Nephron progenitor cell (in vitro differentiated cells): ENCODE data around the gene VIPR2.

Source experiments
- DNase-seq: peaks from one replicate; pipeline ENCODE4 v3.0.0; 2021
- H3K27ac Mint-ChIP-seq: 2 replicates; pipeline ENCODE4 v1.8.0; 2021; ENCODE audit warnings: mild to moderate bottlenecking, moderate library complexity, mixed read lengths
- H3K27me3 Mint-ChIP-seq: 2 replicates; pipeline ENCODE4 v1.8.0; 2021; ENCODE audit warnings: mild to moderate bottlenecking, low read depth, mixed read lengths; ENCODE audit not compliant: poor library complexity
- H3K36me3 Mint-ChIP-seq: 2 replicates; pipeline ENCODE4 v1.8.0; 2021; ENCODE audit warnings: low read depth, mixed read lengths
- H3K4me1 Mint-ChIP-seq: 2 replicates; pipeline ENCODE4 v1.8.0; 2021; ENCODE audit warnings: mixed read lengths
- H3K4me3 Mint-ChIP-seq: 2 replicates; pipeline ENCODE4 v1.8.0; 2021; ENCODE audit warnings: mild to moderate bottlenecking, moderate library complexity, mixed read lengths
- H3K9me3 Mint-ChIP-seq: 2 replicates; pipeline ENCODE4 v1.8.0; 2021; ENCODE audit warnings: mild to moderate bottlenecking, moderate library complexity, mixed read lengths
- CTCF ChIP-seq: fragments of 200-600 bp; sonication (generic); IDR thresholded peaks from 2 replicates; pipeline ENCODE4 v1.5.0; 2021; ENCODE audit warnings: antibody characterized with exemption

VIPR2 gene

GRCh38 chr7:159067576-159068487 is 76.8 kb downstream of the VIPR2 start:
- TF ChIP-seq CTCF, result no peak
- Mint-ChIP-seq H3K27me3 (peaks cover 3% of the 10 kb centered on the region), H3K4me1 (peaks cover 41% of the 10 kb centered on the region), H3K9me3 (peaks cover 1% of the 10 kb centered on the region), H3K36me3 (no peaks in the 10 kb centered on the region), H3K4me3 (no peak overlapping the region), H3K27ac (peak overlapping the region; percentile 42)
- no peak for DNase-seq

GRCh38 chr7:159066816-159067575 is 77.7 kb downstream of the VIPR2 start:
- peaks cover 3% of the 10 kb centered on the region for H3K27me3 Mint-ChIP-seq
- no peak overlapping the region for H3K27ac Mint-ChIP-seq
- H3K4me3 Mint-ChIP-seq, result no peak overlapping the region
- H3K4me1 Mint-ChIP-seq, result peaks cover 41% of the 10 kb centered on the region
- peaks cover 10% of the 10 kb centered on the region for H3K9me3 Mint-ChIP-seq
- H3K36me3 Mint-ChIP-seq, result peaks cover 4% of the 10 kb centered on the region
- no peak for TF ChIP-seq CTCF
- no peak for DNase-seq

GRCh38 chr7:159065852-159066480 is 78.7 kb downstream of the VIPR2 start:
- Mint-ChIP-seq H3K36me3 (peaks cover 4% of the 10 kb centered on the region), H3K27ac (no peak overlapping the region), H3K4me1 (peaks cover 37% of the 10 kb centered on the region), H3K27me3 (peaks cover 3% of the 10 kb centered on the region), H3K4me3 (no peak overlapping the region), H3K9me3 (peaks cover 12% of the 10 kb centered on the region)
- no peak for TF ChIP-seq CTCF
- no peak for DNase-seq

DNA sequence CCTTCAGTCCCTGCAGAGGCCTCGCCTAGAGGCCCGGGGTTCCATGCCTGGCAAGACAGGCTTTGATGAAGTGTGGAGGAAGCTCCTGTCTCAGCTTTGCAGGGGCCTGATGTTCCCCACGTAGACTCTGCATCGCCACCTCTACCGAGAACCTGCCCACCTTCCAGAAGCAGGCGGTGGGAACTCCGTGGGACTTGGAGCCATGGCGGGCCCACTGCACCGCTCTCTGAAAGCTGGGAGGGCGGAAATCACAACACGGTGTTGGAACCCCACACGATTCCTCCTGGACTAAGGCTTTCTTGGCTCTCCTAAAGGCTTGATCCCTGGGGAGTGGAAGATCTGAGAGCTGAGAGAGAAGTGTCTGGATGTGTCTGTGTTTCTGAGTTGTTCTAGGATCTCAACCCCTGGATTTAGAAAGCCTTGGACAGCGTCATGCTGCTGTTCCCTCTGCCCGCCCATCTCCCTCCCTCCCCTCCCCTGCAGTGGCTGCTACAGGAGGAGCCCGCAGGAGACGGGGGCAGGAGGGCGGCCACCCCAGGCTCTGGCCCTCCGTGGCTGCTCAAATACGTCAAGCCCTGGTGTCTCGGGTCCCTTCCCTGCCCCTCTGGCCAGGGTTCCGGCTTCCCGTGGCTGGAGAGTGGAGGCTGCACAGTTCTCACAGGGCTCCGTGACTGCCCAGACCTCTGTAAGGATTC is 79.7 kb downstream of the VIPR2 start:
- no peak for TF ChIP-seq CTCF
- peaks cover 3% of the 10 kb centered on the region for H3K27me3 Mint-ChIP-seq
- no peak overlapping the region for H3K4me3 Mint-ChIP-seq
- H3K4me1 Mint-ChIP-seq, result peaks cover 27% of the 10 kb centered on the region
- peaks cover 12% of the 10 kb centered on the region for H3K9me3 Mint-ChIP-seq
- peaks cover 4% of the 10 kb centered on the region for H3K36me3 Mint-ChIP-seq
- no peak overlapping the region for H3K27ac Mint-ChIP-seq
- no peak for DNase-seq

- TF ChIP-seq CTCF, result no peak
- peaks cover 4% of the 10 kb centered on the region for H3K36me3 Mint-ChIP-seq
- peaks cover 20% of the 10 kb centered on the region for H3K4me1 Mint-ChIP-seq
- peaks cover 3% of the 10 kb centered on the region for H3K27me3 Mint-ChIP-seq
- no peak overlapping the region for H3K27ac Mint-ChIP-seq
- H3K4me3 Mint-ChIP-seq, result no peak overlapping the region
- H3K9me3 Mint-ChIP-seq, result peaks cover 12% of the 10 kb centered on the region
- no peak for DNase-seq
These were observed 80.4 kb downstream of the VIPR2 start for GRCh38 chr7:159064121-159064815.
